Stimulated activated CD4-positive, alpha-beta T cell treated with anti-CD3 and anti-CD28 coated beads, Interleukin-4, amount 100 ng/mL, for 48 hours (primary cell): Measurements from ENCODE around the gene TSPAN11.
"Not testable (repeated sequence)": the region's sequence is repeated elsewhere in the genome, so short reads cannot be mapped to it uniquely, and the experiment has no call there.

Experiments used
- DNase-seq, 2 donors: peaks; one replicate each; pipeline ENCODE4 v3.0.0-alpha.2; 2020; ENCODE audit warnings: low read depth in 2 of 2

TSPAN11 gene

GRCh38 chr12:30926243-30927221 lies at the start of gene TSPAN11:
TSS of gene TSPAN11 (plus strand) at chr12:30926748. CDS start at chr12:30953992, 27,244 bp downstream.
- DNase-seq, result no peak

GRCh38 chr12:30877105-30877875 lies 49.3 kb upstream of the TSPAN11 start:
- no peak for DNase-seq

- no peak for DNase-seq
Observed at GRCh38 chr12:30878024-30878423, 48.5 kb upstream of the TSPAN11 start.

- DNase-seq, result no peak
Observed at GRCh38 chr12:30880061-30880460, 46.5 kb upstream of the TSPAN11 start.

GRCh38 chr12:30880813-30881212 lies 45.7 kb upstream of the TSPAN11 start:
- DNase-seq, result no peak

- no peak for DNase-seq
Observed at GRCh38 chr12:30882706-30883105, 43.8 kb upstream of the TSPAN11 start.

- no peak for DNase-seq
Observed at GRCh38 chr12:30884799-30885198, 41.7 kb upstream of the TSPAN11 start.

GRCh38 chr12:30885321-30885720 lies 41.2 kb upstream of the TSPAN11 start:
- DNase-seq, result no peak

GRCh38 chr12:30887226-30887625 lies 39.3 kb upstream of the TSPAN11 start:
- DNase-seq, result no peak

GRCh38 chr12:30888241-30888640 lies 38.3 kb upstream of the TSPAN11 start:
- DNase-seq, result no peak

GRCh38 chr12:30894531-30894930 lies 32.0 kb upstream of the TSPAN11 start:
- DNase-seq, result not testable (repeated sequence)

GRCh38 chr12:30896461-30896860 lies 30.1 kb upstream of the TSPAN11 start:
- no peak for DNase-seq

GRCh38 chr12:30898846-30899245 lies 27.7 kb upstream of the TSPAN11 start:
- DNase-seq, result no peak

- no peak for DNase-seq
Observed at GRCh38 chr12:30900351-30900750, 26.2 kb upstream of the TSPAN11 start.

- no peak for DNase-seq
Observed at GRCh38 chr12:30902001-30902400, 24.5 kb upstream of the TSPAN11 start.

GRCh38 chr12:30902596-30902995 lies 24.0 kb upstream of the TSPAN11 start:
- no peak for DNase-seq

GRCh38 chr12:30905463-30906009 lies 21.0 kb upstream of the TSPAN11 start:
- DNase-seq, result no peak

GRCh38 chr12:30908076-30908721 lies 18.3 kb upstream of the TSPAN11 start:
- DNase-seq, result no peak

- no peak for DNase-seq
Observed at GRCh38 chr12:30908722-30909348, 17.7 kb upstream of the TSPAN11 start.

- no peak for DNase-seq
Observed at GRCh38 chr12:30909349-30910037, 17.1 kb upstream of the TSPAN11 start.

GRCh38 chr12:30910038-30910350 lies 16.6 kb upstream of the TSPAN11 start:
- no peak for DNase-seq
